SW480 (cell line): ENCODE results near the gene GREB1.

Experiments used
- DNase-seq: peaks from one replicate; pipeline ENCODE4 v3.0.0-alpha.2; 2016; ENCODE audit warnings: low spot score

The GREB1 gene

GRCh38 chr2:11559786-11560155 is 25.9 kb downstream of the GREB1 start:
- no peak for DNase-seq

GRCh38 chr2:11560806-11561205 is 27.0 kb downstream of the GREB1 start:
- DNase-seq = no peak

GRCh38 chr2:11562011-11562410 is 28.2 kb downstream of the GREB1 start:
- DNase-seq = no peak

GRCh38 chr2:11562476-11562875 is 28.6 kb downstream of the GREB1 start:
- no peak for DNase-seq

DNA sequence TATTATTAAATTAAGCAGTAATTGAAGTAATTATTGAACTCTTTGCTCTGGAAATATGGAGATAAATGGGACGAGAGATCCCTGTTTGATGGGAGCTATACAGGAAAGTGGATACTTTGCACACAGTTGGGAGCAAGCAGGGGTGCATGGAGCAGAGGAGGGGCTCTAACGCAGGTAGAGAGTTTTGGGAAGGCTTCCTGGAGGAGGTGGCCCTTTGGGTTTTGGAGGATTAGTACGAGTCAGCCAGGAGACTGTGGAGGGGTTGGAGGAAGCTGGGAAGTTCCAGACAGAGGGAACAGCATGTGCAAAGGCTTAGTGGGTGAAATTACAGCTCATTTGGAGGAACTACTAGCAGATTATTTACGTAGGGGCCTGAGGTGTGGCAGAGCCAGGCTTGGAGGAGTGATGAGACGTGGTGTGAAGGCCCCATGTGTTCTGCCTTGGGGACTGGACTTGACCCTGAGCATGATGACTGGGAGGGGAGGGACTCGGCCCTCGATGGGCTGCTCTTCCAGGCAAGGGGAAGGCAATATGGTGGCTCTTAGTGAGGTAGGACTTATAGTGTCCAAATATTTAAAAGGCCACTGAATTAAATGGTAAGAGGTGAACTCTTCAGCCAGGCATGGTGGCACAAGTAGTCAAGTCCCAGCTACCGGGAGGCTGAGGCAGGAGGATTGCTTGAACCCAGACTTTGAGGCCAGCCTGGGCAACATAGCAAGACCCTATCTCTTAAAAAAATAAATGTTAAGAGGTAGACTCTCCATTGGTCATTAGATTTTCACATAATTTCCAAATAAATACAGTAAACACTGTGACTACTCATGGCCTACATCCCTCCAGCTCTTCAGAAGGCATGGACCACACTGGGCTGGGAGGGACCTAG is 30.2 kb downstream of the GREB1 start:
- no peak for DNase-seq

DNA sequence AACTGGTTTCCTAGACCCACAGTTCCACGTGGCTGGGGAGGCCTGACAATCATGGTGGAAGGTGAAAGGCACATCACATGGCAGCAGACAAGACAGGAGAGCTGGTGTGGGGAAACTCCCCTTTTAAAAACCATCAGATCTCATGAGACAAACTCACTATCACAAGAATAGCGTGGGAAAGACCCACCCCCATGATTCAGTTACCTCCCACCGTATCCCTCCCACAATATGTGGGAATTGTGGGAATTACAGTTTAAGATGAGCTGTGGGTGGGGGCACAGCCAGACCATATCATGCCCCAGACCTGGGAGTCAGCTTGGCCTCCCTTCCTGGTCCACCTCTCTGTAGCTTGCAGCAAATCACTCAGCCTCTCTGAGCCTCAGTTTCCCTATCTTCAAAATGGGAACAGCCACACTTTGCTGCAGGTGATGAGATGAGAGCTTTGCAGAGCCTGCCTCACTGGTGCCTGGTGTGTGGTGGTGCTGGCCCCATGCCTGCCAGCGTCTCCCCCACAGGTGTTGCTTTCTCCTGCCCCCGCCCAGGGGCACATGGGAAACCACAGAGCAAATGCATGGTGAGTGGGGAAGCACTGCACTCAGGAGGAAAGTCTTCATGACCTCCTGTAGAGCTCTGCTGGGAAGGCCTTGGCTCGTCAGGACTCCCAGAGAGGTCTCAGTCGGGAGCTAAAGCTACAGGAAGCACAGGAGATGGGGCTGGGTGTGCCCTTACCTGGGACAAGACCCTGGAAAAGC is 31.1 kb downstream of the GREB1 start:
- no peak for DNase-seq

DNA sequence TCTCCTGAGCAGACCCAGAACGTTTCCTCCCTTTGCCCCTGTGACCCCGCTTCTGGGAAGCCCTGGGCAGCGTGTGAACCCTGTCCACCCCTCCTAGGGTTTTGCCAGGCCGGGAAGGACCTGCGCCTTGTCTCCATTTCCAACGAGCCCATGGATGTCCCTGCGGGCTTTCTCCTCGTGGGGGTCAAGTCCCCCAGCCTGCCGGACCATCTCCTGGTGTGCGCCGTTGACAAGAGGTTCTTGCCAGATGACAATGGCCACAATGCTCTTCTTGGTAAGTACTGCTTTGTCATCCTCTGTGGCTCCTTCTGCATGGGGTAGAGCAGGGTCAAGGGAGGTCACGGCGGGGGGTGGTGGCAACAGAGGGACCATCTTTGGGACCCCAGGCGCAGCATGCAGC is 32.5 kb downstream of the GREB1 start:
- no peak for DNase-seq

- DNase-seq = no peak
Measured at GRCh38 chr2:11567631-11568031, 33.8 kb downstream of the GREB1 start.

DNA sequence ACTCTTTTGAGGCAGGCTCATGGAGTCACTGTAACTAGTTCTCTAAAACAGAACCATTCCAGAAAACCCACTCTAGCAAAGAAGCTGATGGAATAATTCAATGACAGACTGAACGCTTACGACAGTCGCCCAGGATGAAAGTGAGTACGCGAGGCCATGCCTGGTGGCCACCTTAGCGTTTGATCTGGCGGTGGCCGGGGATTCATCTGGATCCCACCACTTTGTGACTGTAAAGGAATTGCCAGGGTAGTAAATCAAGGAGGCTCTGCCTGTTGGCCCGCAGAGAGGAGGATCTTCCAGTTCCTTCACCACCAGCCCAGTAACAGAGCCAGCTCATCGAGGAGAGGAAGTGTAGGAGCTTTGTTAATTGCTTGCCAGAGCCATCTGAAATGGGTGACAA is 34.6 kb downstream of the GREB1 start:
- no peak for DNase-seq

GRCh38 chr2:11569636-11570035 is 35.8 kb downstream of the GREB1 start:
- DNase-seq = no peak

- no peak for DNase-seq
Measured at GRCh38 chr2:11571170-11571569, 37.3 kb downstream of the GREB1 start.

- DNase-seq = peak; percentile 46
Measured at GRCh38 chr2:11572996-11573395, 39.2 kb downstream of the GREB1 start.

DNA sequence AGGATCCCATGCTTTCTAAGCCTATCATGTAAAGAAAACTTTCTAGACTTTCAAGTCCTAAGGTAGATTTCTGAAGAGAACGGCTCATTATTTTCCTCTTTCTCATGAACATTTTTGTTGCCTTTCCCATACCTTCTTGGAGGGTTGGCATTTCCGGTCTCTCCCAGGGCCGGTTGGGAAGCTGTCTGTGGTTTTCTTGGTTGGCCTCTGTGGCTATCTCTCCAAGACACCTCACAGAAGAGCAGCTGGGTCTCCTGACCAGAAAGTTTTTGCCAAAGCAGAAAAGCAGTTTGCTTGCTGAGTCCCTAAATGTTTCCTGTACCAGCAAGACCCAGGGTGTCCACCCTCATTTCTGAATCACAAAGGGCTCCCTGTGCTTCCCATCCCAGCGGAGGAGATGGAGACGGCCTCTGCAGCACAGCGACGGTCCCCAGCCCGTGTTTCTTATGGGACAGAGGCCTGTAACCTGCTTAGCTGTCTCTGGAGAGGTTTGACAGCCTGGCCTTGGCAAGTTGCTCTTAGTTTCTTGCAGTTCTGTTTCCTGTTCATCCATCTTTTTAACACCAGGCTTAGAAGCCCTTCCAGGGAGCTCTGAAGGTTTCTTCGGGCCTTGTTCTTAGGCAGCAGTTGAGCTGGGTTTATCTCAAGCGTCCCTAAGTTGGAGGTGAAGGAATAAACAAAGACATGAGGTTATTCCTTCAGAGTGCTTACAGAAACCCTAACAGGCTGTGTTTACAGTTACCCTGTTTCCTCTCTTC is 39.8 kb downstream of the GREB1 start:
- peak; percentile 49 for DNase-seq

- DNase-seq = no peak
Measured at GRCh38 chr2:11574176-11575046, 40.6 kb downstream of the GREB1 start.

GRCh38 chr2:11576398-11576797 is 42.6 kb downstream of the GREB1 start:
- no peak for DNase-seq

- DNase-seq = no peak
Measured at GRCh38 chr2:11577101-11577883, 43.4 kb downstream of the GREB1 start.

DNA sequence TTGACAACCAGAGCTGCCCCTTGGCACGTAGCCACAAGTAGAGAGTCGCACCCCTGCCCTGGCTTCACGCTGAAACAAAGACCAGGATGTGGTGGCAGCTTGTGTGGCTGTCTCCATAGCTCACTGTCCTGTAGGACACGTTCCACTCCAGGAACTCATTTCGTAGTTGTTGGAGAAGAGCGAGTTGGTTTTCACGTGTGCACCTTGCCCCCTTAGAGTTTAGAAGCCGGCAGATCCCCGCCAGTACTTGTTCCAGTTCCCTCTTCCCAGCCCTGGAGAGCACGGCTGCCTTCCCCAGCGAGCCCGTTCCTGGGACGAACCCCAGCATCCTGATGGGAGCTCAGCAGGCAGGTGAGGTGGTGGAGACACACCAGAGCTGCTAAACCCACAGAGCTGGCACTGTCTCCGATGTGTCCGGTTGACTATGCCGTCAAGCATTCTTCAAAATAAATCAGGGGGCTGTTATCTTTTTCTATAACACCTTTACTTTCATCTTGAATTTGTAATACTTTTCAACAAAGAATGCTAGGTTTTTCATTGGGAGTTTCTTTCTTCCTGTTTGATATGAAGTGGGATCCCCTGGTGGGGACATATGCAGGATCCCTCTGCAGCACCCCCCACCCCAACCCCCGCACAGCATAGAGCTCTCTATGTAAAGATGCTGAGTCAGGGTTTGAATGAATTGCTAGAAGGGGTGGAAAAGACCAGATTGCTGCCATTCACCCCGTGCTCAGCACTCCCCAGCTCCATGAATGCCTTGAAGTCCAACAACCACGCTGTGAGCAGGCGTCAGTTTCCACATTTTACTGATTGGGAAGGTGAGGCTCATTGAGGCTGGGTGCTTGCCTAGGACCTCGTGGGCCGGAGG is 44.5 kb downstream of the GREB1 start:
- no peak for DNase-seq

- no peak for DNase-seq
Measured at GRCh38 chr2:11578986-11579774, 45.3 kb downstream of the GREB1 start.
